ENCODE data around the gene KCNS3.

- TF ChIP-seq POLR2AphosphoS2 (IDR thresholded peaks at IDR 0.05; ENCODE audit: low read depth, low read length) (no peak), HHEX (CRISPR knock-in tag; IDR thresholded peaks at IDR 0.05) (no peak), SMARCC2 (IDR thresholded peaks at IDR 0.05) (no peak), PRPF4 (IDR thresholded peaks at IDR 0.05; ENCODE audit: low read depth, low read length, poor library complexity, severe bottlenecking) (no peak), POLR2A (IDR thresholded peaks at IDR 0.05; ENCODE audit: insufficient read depth in 1 of 2, low read depth in 2 of 2, low read length in 2 of 2) (no peak), ZNF282 (IDR thresholded peaks at IDR 0.05; ENCODE audit: partially characterized antibody) (no peak), CTCF (CRISPR knock-in tag; IDR thresholded peaks at IDR 0.05) (no peak), ZNF264 (CRISPR knock-in tag; IDR thresholded peaks at IDR 0.05) (no peak)
Measured at GRCh38 chr2:17951563-17951962, 73.1 kb downstream of the KCNS3 start.
